Liver (tissue), 9 donors: ENCODE data around the gene ELL2. TPM values are rescaled to one million over a fixed set of nuclear protein-coding genes. Genes with fewer than 3 reads are reported as not detected.

Experiments
- DNase-seq: peaks from one replicate; pipeline ENCODE4 v3.0.0-alpha.2; 2017; ENCODE audit warnings: low spot score
- H3K27ac ChIP-seq, 2 donors: one replicate each; pipeline ENCODE4 v1.7.0; 2013; ENCODE audit warnings: inconsistent platforms in 2 of 2, low read length in 2 of 2, control low read depth in 1 of 2, low read depth in 1 of 2, mild to moderate bottlenecking in 1 of 2
- H3K27me3 ChIP-seq, 4 donors: one replicate each; pipeline versions ENCODE4 v1.6.1 to v1.7.0; 2013; ENCODE audit warnings: low read length in 3 of 4, inconsistent platforms in 1 of 4, mild to moderate bottlenecking in 1 of 4, moderate library complexity in 1 of 4; ENCODE audit not compliant: control insufficient read depth in 4 of 4, insufficient read depth in 4 of 4
- H3K36me3 ChIP-seq, 4 donors: one replicate each; pipeline versions ENCODE4 v1.6.1 to v1.7.0; 2013; ENCODE audit warnings: low read length in 3 of 4, mild to moderate bottlenecking in 3 of 4, low read depth in 1 of 4, moderate library complexity in 1 of 4; ENCODE audit not compliant: control insufficient read depth in 4 of 4, insufficient read depth in 3 of 4
- H3K4me1 ChIP-seq, 4 donors: one replicate each; pipeline versions ENCODE4 v1.6.1 to v1.7.0; 2013; ENCODE audit warnings: low read length in 3 of 4, mild to moderate bottlenecking in 3 of 4, moderate library complexity in 1 of 4; ENCODE audit not compliant: control insufficient read depth in 4 of 4, insufficient read depth in 4 of 4
- H3K4me3 ChIP-seq, 3 donors: one replicate each; pipeline versions ENCODE4 v1.6.1 to v1.7.0; 2013; ENCODE audit warnings: low read length in 3 of 3, control low read depth in 1 of 3, low read depth in 1 of 3, mild to moderate bottlenecking in 1 of 3
- H3K9ac ChIP-seq, 2 donors: one replicate each; pipeline ENCODE4 v1.7.0; 2013; ENCODE audit warnings: low read length in 2 of 2, mild to moderate bottlenecking in 2 of 2, moderate library complexity in 2 of 2, control low read depth in 1 of 2, low read depth in 1 of 2
- H3K9me3 ChIP-seq, 4 donors: one replicate each; pipeline versions ENCODE4 v1.6.1 to v1.7.0; 2013; ENCODE audit warnings: low read length in 3 of 4; ENCODE audit not compliant: control insufficient read depth in 4 of 4
- ATF3 ChIP-seq: IDR thresholded peaks from 2 replicates; pipeline ENCODE4 v1.6.1; 2016; ENCODE audit warnings: antibody characterized with exemption
- CTCF ChIP-seq: fragments of 150-350 bp; IDR thresholded peaks from 2 replicates; pipeline ENCODE4 v1.5.1; 2017; ENCODE audit warnings: improper control_type of control experiment, low read depth, low read length; ENCODE audit not compliant: missing input control
- EGR1 ChIP-seq, 2 donors: IDR thresholded peaks; 2 replicates each; pipeline ENCODE4 v1.6.1; 2016 to 2018; ENCODE audit warnings: antibody characterized with exemption in 2 of 2, low read depth in 2 of 2
- FOXA1 ChIP-seq: IDR thresholded peaks from 2 replicates; pipeline ENCODE4 v1.6.1; 2016; ENCODE audit warnings: antibody characterized with exemption
- FOXA2 ChIP-seq: IDR thresholded peaks from 2 replicates; pipeline ENCODE4 v1.6.1; 2016; ENCODE audit warnings: antibody characterized with exemption
- GABPA ChIP-seq, 2 donors: IDR thresholded peaks in 1 of 2; conservative IDR thresholded peaks in 1 of 2; 2 replicates each; pipeline ENCODE4 v1.6.1; 2016; ENCODE audit warnings: antibody characterized with exemption in 2 of 2, mild to moderate bottlenecking in 1 of 2, moderate library complexity in 1 of 2
- HNF4A ChIP-seq, 2 donors: conservative IDR thresholded peaks; 2 replicates each; pipeline ENCODE4 v1.6.1; 2016; ENCODE audit warnings: antibody characterized with exemption in 2 of 2, mild to moderate bottlenecking in 2 of 2
- HNF4G ChIP-seq: IDR thresholded peaks from 2 replicates; pipeline ENCODE4 v1.6.1; 2016; ENCODE audit warnings: antibody characterized with exemption
- JUND ChIP-seq, 2 donors: IDR thresholded peaks; 2 replicates each; pipeline ENCODE4 v1.6.1; 2016; ENCODE audit warnings: antibody characterized with exemption in 2 of 2
- MAX ChIP-seq: IDR thresholded peaks from 2 replicates; pipeline ENCODE4 v1.6.1; 2016; ENCODE audit warnings: antibody characterized with exemption
- NR2F2 ChIP-seq: IDR thresholded peaks from 2 replicates; pipeline ENCODE4 v1.6.1; 2016; ENCODE audit warnings: antibody characterized with exemption
- RAD21 ChIP-seq, 2 donors: IDR thresholded peaks; 2 replicates each; pipeline ENCODE4 v1.6.1; 2016; ENCODE audit warnings: antibody characterized with exemption in 2 of 2, mild to moderate bottlenecking in 2 of 2
- REST ChIP-seq: IDR thresholded peaks from 2 replicates; pipeline ENCODE4 v1.6.1; 2016; ENCODE audit warnings: antibody characterized with exemption, mild to moderate bottlenecking
- RXRA ChIP-seq, 2 donors: IDR thresholded peaks; 2 replicates each; pipeline ENCODE4 v1.6.1; 2017 to 2018; ENCODE audit warnings: antibody characterized with exemption in 2 of 2, mild to moderate bottlenecking in 1 of 2
- SP1 ChIP-seq: IDR thresholded peaks from 2 replicates; pipeline ENCODE4 v1.6.1; 2018; ENCODE audit warnings: antibody characterized with exemption, mild to moderate bottlenecking
- TAF1 ChIP-seq: conservative IDR thresholded peaks from 2 replicates; pipeline ENCODE4 v1.6.1; 2016; ENCODE audit warnings: antibody characterized with exemption, mild to moderate bottlenecking
- YY1 ChIP-seq: IDR thresholded peaks from 2 replicates; pipeline ENCODE4 v1.6.1; 2016; ENCODE audit warnings: antibody characterized with exemption, mild to moderate bottlenecking
- ZBTB33 ChIP-seq: IDR thresholded peaks from 2 replicates; pipeline ENCODE4 v1.6.1; 2016; ENCODE audit warnings: antibody characterized with exemption
- WGBS: extraction: QIAGEN DNeasy Blood & Tissue Kit; methylation state at CpG from one replicate; pipeline ENCODE4 v1.1.7; 2013; 5-methylcytosine and 5-hydroxymethylcytosine counted together
- polyA plus RNA-seq, 2 donors: library from polyadenylated mRNA; stranded (reverse) in 1 of 2; unstranded in 1 of 2; fragments of 200-250 nt in 1 of 2; fragments of >200 nt in 1 of 2; fragmentation: Nextera tagmentation in 1 of 2; extraction: Ambion mirVana in 1 of 2; gene quantifications; one replicate each; pipeline versions ENCODE4 v1.2.1 to v1.2.3, GENCODE V29; 2013 to 2015
- total RNA-seq, 2 donors: library from RNA; depleted of rRNA; stranded (reverse); fragments of >200 nt; gene quantifications; one replicate each; pipeline ENCODE4 v1.2.3, GENCODE V29; 2014
- donor health status: healthy.
- donor health status: healthy.
- donor health status: healthy.
- donor health status: healthy.
- donor health status: healthy.

The ELL2 gene
- total and polyA plus RNA-seq, 4 donors: 21.0 to 64.5 (median 45.9) TPM

GRCh38 chr5:95845391-95845790 lies 116.3 kb downstream of the ELL2 start (continued):
- peak; percentile 27 for TF ChIP-seq MAX
- no peak for TF ChIP-seq RXRA (IDR thresholded peaks at IDR 0.05)
- TF ChIP-seq YY1: peak; percentile 62
- no peak for TF ChIP-seq NR2F2
- no peak for TF ChIP-seq ATF3
- no peak for TF ChIP-seq ZBTB33

- no peaks in the 10 kb centered on the region for H3K36me3 ChIP-seq
- peak overlapping the region; percentile 81 to 87 for H3K27ac ChIP-seq
Observed at GRCh38 chr5:95843733-95844223, 117.9 kb downstream of the ELL2 start.

More at GRCh38 chr5:95843733-95844223, 117.9 kb downstream of the ELL2 start:
- Histone ChIP-seq H3K9me3 (no peaks in the 10 kb centered on the region), H3K27me3 (no peaks in the 10 kb centered on the region), H3K4me1 (peaks cover 7 to 36% (median 19%) of the 10 kb centered on the region in 4 donors), H3K9ac (peak overlapping the region in 1 of 2 donors; percentile 75), H3K4me3 (peak overlapping the region; percentile 42 to 60 (median 56))
- no peak for DNase-seq
- 29% methylated on average over 3 of the region's 3 CpGs for WGBS
- TF ChIP-seq YY1: peak; percentile 70
- peak; percentile 83 for TF ChIP-seq TAF1
- TF ChIP-seq SP1: peak; percentile 78
- peak; percentile 80 for TF ChIP-seq MAX
- peak; percentile 73 for TF ChIP-seq ZBTB33
- peak; percentile 50 for TF ChIP-seq FOXA2
- peak; percentile 36 for TF ChIP-seq HNF4G
- TF ChIP-seq CTCF: no peak
- TF ChIP-seq JUND (IDR thresholded peaks at IDR 0.05): peak; percentile 56 to 84
- TF ChIP-seq FOXA1: no peak
- peak; percentile 90 for TF ChIP-seq REST
- peak; percentile 69 to 77 for TF ChIP-seq HNF4A (conservative IDR thresholded peaks at IDR 0.05)
- TF ChIP-seq ATF3: peak; percentile 76
- no peak for TF ChIP-seq NR2F2
- peak; percentile 70 to 85 for TF ChIP-seq RXRA (IDR thresholded peaks at IDR 0.05)
- TF ChIP-seq EGR1 (IDR thresholded peaks at IDR 0.05; ENCODE audit: low read depth in 2 of 2): peak; percentile 29 to 73
- TF ChIP-seq GABPA (IDR thresholded peaks at IDR 0.05 in 1 of 2, conservative IDR thresholded peaks at IDR 0.05 in 1 of 2): peak in 1 of 2 donors; percentile 7
- peak; percentile 38 to 59 for TF ChIP-seq RAD21 (IDR thresholded peaks at IDR 0.05)
